22Rv1 (cell line): ENCODE measurements around the gene SGPL1.

ENCODE experiments used
- H3K27ac ChIP-seq: fragments of 450-650 bp; 2 replicates; pipeline ENCODE4 v1.5.1; 2017
- CTCF ChIP-seq: fragments of 450-650 bp; IDR thresholded peaks from 2 replicates; pipeline ENCODE4 v1.5.1; 2017; ENCODE audit warnings: mild to moderate bottlenecking
- ZFX ChIP-seq: fragments of 450-650 bp; IDR thresholded peaks from 2 replicates; pipeline ENCODE4 v1.6.1; 2017; ENCODE audit warnings: antibody characterized with exemption, borderline replicate concordance

The SGPL1 gene

GRCh38 chr10:70773965-70774809, 41.6 kb upstream of the SGPL1 start:
- TF ChIP-seq CTCF (no peak), ZFX (no peak)
- H3K27ac ChIP-seq, result peak overlapping the region; percentile 59; the same call in 1 of the 2 replicates

- H3K27ac ChIP-seq, result peak overlapping the region; percentile 59
- TF ChIP-seq CTCF (no peak), ZFX (no peak)
Measured at GRCh38 chr10:70774810-70775678, 40.7 kb upstream of the SGPL1 start.

- TF ChIP-seq CTCF (no peak), ZFX (no peak)
- H3K27ac ChIP-seq, result peak overlapping the region; percentile 59
Measured at GRCh38 chr10:70775679-70776454, 39.9 kb upstream of the SGPL1 start.

- TF ChIP-seq CTCF, result no peak
- no peak for TF ChIP-seq ZFX
- no peak overlapping the region for H3K27ac ChIP-seq
Measured at GRCh38 chr10:70776455-70777005, 39.2 kb upstream of the SGPL1 start.

GRCh38 chr10:70777063-70777875, 38.5 kb upstream of the SGPL1 start:
- no peak for TF ChIP-seq ZFX
- no peak for TF ChIP-seq CTCF
- no peak overlapping the region for H3K27ac ChIP-seq

- no peak overlapping the region for H3K27ac ChIP-seq
- no peak for TF ChIP-seq CTCF
- TF ChIP-seq ZFX, result no peak
Measured at GRCh38 chr10:70778267-70778924, 37.4 kb upstream of the SGPL1 start.
